Panc1 (cell line): ENCODE results near the gene IL36B. TPM values are rescaled to one million over a fixed set of nuclear protein-coding genes. Genes with fewer than 3 reads are reported as not detected.

Source experiments
- ATAC-seq: fragments of 200-7000 bp; cut with Tn5 transposase; 2 replicates; pipeline ENCODE4 v1.9.1; 2020; ENCODE audit warnings: mild to moderate bottlenecking, moderate library complexity
- BruUV-seq: library from RNA; stranded (reverse); fragments of 400-500 nt; replicated peaks from 2 replicates; lab custom pipeline; 2021; lab: Mats Ljungman, UMichigan
- CTCF ChIA-PET: fragments of 300-600 bp; sonication (Branson Sonifier 250); formaldehyde crosslinking; loops from one replicate; lab custom pipeline; 2022; ENCODE audit warnings: antibody characterized with exemption; lab: Charles Lee
- POLR2A ChIA-PET: fragments of 300-600 bp; sonication (Branson Sonifier 250); formaldehyde crosslinking; loops from one replicate; lab custom pipeline; 2022; ENCODE audit warnings: antibody characterized with exemption; lab: Charles Lee
- DNase-seq: peaks from one replicate; pipeline ENCODE4 v3.0.0-alpha.2; 2010; ENCODE audit warnings: low read depth, low spot score
- H3K27ac ChIP-seq: 2 replicates; pipeline ENCODE4 v1.5.1; 2011; ENCODE audit warnings: mild to moderate bottlenecking, low read length, inconsistent platforms
- H3K27me3 ChIP-seq: fragments of 200-500 bp; sonication (Bioruptor generic); 2 replicates; pipeline ENCODE4 v1.6.0; 2014; ENCODE audit warnings: low read length, inconsistent platforms; ENCODE audit not compliant: control insufficient read depth, insufficient read depth
- H3K36me3 ChIP-seq: fragments of 200-500 bp; sonication (Bioruptor generic); 2 replicates; pipeline ENCODE4 v1.5.1; 2014; ENCODE audit warnings: inconsistent platforms, mild to moderate bottlenecking, low read length, moderate library complexity; ENCODE audit not compliant: control insufficient read depth, insufficient read depth
- H3K4me1 ChIP-seq: 2 replicates; pipeline ENCODE4 v1.5.1; 2011; ENCODE audit warnings: inconsistent platforms, mild to moderate bottlenecking, low read length, moderate library complexity; ENCODE audit not compliant: control insufficient read depth, insufficient read depth
- H3K4me3 ChIP-seq, 2 experiments: 2 replicates each; pipeline ENCODE4 v1.5.1; 2011 to 2012; ENCODE audit warnings: low read depth in 2 of 2, low read length in 2 of 2, mild to moderate bottlenecking in 2 of 2, inconsistent platforms in 1 of 2, moderate library complexity in 1 of 2
- H3K9me3 ChIP-seq: fragments of 200-500 bp; sonication (Bioruptor generic); 2 replicates; pipeline ENCODE4 v1.5.1; 2014; ENCODE audit warnings: low read depth, mild to moderate bottlenecking, inconsistent platforms, low read length, moderate library complexity; ENCODE audit not compliant: control insufficient read depth, insufficient read depth
- CTCF ChIP-seq: fragments of 450-650 bp; IDR thresholded peaks from 2 replicates; pipeline ENCODE4 v1.5.1; 2017; ENCODE audit warnings: mild to moderate bottlenecking
- POLR2AphosphoS5 ChIP-seq: IDR thresholded peaks from 2 replicates; pipeline ENCODE4 v1.6.1; 2012; ENCODE audit warnings: mild to moderate bottlenecking, low read depth, low read length, moderate library complexity
- SIN3A ChIP-seq: IDR thresholded peaks from 2 replicates; pipeline ENCODE4 v1.6.1; 2012; ENCODE audit warnings: low read depth, mild to moderate bottlenecking, low read length, moderate library complexity, borderline replicate concordance; ENCODE audit not compliant: insufficient read depth
- TCF7L2 ChIP-seq: IDR thresholded peaks from 2 replicates; pipeline ENCODE4 v1.6.1; 2011; ENCODE audit warnings: mild to moderate bottlenecking, low read depth, low read length, inconsistent platforms
- in situ Hi-C: cut with HindIII; loops from 2 replicates; pipeline ENCODE4 v1.10.0; 2016; ENCODE audit warnings: low sequenced_read_pairs, low pct_unique_long_range_greater_than_20kb
- intact Hi-C: fragments of 100-400 bp; cut with micrococcal nuclease; formaldehyde crosslinking; loops from one replicate; pipeline ENCODE4 v1.10.0; 2022; ENCODE audit not compliant: unreplicated experiment
- total RNA-seq: library from RNA; stranded (reverse); gene quantifications from one replicate; pipeline ENCODE4 v1.2.1, GENCODE V29; 2021; ENCODE audit not compliant: unreplicated experiment
- TF ChIP-seq, protein P1 (sequence below), 2 experiments: IDR thresholded peaks; 2 replicates each; pipeline ENCODE4 v1.6.1; 2011 to 2012; ENCODE audit warnings: low read depth in 2 of 2, control low read depth in 1 of 2, low read length in 1 of 2, mild to moderate bottlenecking in 1 of 2, moderate library complexity in 1 of 2; ENCODE audit not compliant: insufficient read depth in 1 of 2

Gene IL36B
- total RNA-seq, 1 experiment from 2014 or later = not detected

GRCh38 chr2:113005030-113005509, 47.6 kb downstream of the IL36B start, which contains the start of gene IL36A:
Gene IL36A (plus strand): TSS chr2:113005459. CDS start chr2:113005872, 413 bp downstream.
- ChIA-PET CTCF (no interaction called here), POLR2A (no interaction called here)
- peaks cover 3% of the 10 kb centered on the region; the same call in 1 of the 2 replicates for H3K9me3 ChIP-seq
- H3K4me1 ChIP-seq = no peaks in the 10 kb centered on the region
- H3K4me3 ChIP-seq = no peak within 1 kb of the TSS
- intact Hi-C loops = no loop called here
- TF ChIP-seq POLR2AphosphoS5 (no peak), CTCF (no peak), SIN3A (no peak), TCF7L2 (no peak)
- TF ChIP-seq, protein P1, sequence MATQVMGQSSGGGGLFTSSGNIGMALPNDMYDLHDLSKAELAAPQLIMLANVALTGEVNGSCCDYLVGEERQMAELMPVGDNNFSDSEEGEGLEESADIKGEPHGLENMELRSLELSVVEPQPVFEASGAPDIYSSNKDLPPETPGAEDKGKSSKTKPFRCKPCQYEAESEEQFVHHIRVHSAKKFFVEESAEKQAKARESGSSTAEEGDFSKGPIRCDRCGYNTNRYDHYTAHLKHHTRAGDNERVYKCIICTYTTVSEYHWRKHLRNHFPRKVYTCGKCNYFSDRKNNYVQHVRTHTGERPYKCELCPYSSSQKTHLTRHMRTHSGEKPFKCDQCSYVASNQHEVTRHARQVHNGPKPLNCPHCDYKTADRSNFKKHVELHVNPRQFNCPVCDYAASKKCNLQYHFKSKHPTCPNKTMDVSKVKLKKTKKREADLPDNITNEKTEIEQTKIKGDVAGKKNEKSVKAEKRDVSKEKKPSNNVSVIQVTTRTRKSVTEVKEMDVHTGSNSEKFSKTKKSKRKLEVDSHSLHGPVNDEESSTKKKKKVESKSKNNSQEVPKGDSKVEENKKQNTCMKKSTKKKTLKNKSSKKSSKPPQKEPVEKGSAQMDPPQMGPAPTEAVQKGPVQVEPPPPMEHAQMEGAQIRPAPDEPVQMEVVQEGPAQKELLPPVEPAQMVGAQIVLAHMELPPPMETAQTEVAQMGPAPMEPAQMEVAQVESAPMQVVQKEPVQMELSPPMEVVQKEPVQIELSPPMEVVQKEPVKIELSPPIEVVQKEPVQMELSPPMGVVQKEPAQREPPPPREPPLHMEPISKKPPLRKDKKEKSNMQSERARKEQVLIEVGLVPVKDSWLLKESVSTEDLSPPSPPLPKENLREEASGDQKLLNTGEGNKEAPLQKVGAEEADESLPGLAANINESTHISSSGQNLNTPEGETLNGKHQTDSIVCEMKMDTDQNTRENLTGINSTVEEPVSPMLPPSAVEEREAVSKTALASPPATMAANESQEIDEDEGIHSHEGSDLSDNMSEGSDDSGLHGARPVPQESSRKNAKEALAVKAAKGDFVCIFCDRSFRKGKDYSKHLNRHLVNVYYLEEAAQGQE (IDR thresholded peaks at IDR 0.05; ENCODE audit: insufficient read depth in 1 of 2, low read depth in 2 of 2, low read length in 1 of 2) = no peak
- H3K27me3 ChIP-seq = no peaks in the 10 kb centered on the region
- in situ Hi-C loops = no loop called here
- H3K36me3 ChIP-seq = no peaks in the 10 kb centered on the region
- ATAC-seq = no peak
- H3K27ac ChIP-seq = no peak within 1 kb of the TSS
- no TSS peak for BruUV-seq
- DNase-seq = no peak

DNA sequence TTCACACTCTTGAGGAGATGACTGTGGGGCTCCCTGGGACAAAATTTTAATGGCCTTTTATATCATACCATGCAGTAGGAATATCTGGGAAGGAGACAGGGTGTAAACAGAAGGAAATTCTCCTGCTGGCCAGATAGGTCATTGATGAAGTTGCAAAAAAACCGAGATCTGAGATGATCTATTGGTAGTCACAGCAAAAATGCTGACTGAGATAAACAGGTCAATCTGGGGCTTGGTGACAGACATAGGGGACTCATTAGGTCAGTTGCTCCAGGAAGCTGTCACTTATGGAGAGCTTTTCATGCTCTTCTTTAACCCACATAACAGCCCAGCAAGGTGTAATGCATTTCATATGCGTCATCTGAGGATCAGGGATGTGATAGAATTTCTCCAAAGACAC, 50.0 kb downstream of the IL36B start:
- no peak for DNase-seq
- POLR2A ChIA-PET = no interaction called here
- no peak for ATAC-seq
- H3K27me3 ChIP-seq = no peaks in the 10 kb centered on the region
- BruUV-seq = no TSS peak
- in situ Hi-C loops (no loop called here), intact Hi-C loops (no loop called here)
- TF ChIP-seq TCF7L2 = no peak
- no peak for TF ChIP-seq POLR2AphosphoS5
- no peak for TF ChIP-seq CTCF
- TF ChIP-seq SIN3A = no peak
- TF ChIP-seq, protein P1 (IDR thresholded peaks at IDR 0.05; ENCODE audit: insufficient read depth in 1 of 2, low read depth in 2 of 2, low read length in 1 of 2) = no peak
- no peaks in the 10 kb centered on the region for H3K36me3 ChIP-seq
- H3K4me1 ChIP-seq = no peaks in the 10 kb centered on the region
- CTCF ChIA-PET = interaction anchor here (0.8 kb wide), 1 partner anchor 312 kb away, joined by 3 read pairs; no protein-coding TSS in a partner anchor
- no peak overlapping the region for H3K4me3 ChIP-seq
- H3K9me3 ChIP-seq = peaks cover 6% of the 10 kb centered on the region; the same call in 1 of the 2 replicates
- no peak overlapping the region for H3K27ac ChIP-seq
